GM15510 (cell line): ENCODE measurements around the gene DBNL.

ENCODE experiments used
- POLR2A ChIP-seq: IDR thresholded peaks from 3 replicates; pipeline ENCODE4 v1.6.1; 2011; ENCODE audit warnings: borderline replicate concordance; ENCODE audit not compliant: insufficient read length; ENCODE audit errors: extremely low read depth

Gene DBNL

DNA sequence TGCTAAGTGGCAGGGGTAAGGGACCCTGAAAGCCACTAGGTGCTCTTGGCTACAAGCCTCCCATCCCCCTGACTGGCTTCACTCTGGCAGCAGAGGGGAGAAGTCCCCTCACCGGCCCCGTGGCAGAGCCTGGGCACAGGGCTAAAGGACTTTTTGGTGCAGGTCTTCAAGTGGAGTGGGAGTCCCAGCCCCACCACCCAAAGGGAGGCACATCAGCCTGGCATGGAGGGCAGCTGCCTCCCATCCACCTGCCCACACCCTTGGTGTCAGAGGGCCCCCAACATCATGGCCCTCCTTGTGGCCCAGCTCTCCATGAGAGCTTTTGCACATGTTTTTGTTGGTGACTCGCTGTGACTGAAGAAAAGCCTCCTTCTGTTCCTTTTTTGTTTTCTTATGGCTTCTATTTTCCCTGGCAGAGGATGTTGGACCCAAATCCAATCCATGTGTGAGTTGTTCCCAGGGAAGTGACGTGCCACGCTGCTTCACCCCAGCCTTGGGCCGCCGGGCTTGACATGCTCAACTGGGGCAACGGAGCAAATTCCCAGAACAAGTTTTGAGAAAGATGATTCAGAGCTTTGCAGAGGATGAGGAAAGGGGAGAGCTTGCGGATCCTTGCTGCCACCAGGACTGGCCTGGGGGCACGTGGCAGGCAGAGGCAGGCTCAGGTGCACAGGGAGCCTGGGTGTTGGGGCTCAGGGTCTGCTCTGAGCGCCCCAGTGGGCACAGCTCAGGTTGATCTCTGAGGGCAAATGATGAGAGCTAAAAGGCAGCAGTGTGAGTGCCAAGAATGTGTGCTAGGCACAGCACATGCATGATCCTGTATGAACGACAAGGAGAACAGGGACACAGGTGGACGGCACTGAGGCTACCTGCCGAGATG lies 57.7 kb downstream of the DBNL start:
- no peak for TF ChIP-seq POLR2A

DNA sequence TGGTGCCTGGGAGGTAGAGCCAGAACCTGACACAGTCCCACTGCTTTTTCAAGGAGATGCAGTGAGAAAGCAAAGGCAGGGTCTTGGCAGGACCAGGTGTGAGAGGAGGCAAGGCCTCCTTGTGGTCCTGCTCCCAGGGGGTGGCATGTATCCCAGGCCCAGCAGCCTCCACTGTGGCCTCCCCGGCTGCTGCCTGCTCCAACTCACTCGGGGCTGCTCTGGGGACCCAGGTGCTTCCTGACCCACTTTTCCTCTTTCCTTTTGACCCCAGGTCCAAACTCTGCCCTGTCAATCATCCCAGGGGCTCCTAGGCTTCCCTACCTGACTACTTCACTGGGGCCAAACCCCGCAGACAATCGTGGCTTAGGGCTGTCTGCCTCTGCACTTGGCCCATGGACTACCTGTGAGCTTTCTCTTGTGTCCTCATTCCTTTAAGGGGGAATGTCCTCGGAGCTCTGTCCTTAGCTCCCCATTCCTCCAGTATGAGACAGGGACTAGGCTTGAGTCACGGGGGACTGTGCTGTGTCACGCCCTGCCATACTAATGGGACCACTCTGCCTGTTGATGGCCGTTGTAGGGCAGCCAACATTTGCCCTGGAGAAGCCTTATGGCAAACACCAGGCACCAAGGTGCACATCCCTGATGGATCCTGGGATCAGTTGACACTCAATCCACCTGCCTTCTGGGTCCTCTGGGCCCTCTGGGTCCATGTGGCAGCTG lies 58.5 kb downstream of the DBNL start:
- TF ChIP-seq POLR2A = no peak

DNA sequence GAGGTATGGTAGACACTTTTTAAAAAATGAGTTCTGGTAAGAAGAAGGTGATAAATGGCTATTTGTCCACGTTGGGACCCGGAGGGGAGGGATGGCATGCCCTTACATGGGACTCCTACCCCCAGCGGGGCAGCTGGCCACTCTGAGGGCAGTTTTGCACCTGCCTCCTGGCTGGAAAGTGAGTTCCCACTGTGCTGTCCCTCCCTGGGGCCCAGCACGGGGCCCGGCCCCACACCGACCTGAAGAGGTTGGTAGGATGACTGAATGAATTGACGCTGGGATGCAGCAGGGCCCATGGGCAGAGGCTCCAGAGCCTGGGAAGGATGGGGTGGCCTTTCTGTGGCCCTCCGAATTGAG lies 59.0 kb downstream of the DBNL start:
- TF ChIP-seq POLR2A = no peak

DNA sequence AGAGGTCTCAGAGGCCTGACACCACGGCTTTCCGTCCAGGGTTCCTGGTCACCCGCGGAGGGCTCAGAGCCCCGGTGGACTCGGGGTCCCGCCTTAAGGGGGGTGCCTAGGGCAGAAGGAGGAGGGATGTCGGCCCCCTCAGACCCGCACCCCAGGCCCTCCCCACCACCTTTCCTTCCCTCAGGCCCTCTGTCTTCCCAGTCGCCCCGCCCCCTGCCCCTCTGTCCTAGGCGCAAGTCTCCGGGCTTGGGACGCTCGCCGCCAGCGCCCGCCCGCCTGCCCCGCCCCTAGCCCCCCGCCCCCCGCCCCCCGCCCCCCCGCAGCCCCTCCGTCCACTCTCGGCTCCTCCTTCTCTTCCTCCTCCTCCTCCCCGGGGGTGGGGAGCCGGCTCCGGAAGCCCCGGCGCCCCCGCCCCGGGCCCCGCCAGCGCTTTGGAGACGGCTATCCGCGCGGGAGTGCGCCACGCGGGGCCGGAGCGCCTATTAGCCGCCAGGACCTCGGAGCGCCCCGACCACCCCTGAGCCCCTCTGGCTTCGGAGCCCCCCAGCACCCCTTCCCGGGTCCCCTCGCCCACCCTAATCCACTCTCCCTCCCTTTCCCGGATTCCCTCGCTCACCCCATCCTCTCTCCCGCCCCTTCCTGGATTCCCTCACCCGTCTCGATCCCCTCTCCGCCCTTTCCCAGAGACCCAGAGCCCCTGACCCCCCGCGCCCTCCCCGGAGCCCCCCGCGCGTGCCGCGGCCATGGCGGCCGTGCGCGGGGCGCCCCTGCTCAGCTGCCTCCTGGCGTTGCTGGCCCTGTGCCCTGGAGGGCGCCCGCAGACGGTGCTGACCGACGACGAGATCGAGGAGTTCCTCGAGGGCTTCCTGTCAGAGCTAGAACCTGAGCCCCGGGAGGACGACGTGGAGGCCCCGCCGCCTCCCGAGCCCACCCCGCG lies 59.7 kb downstream of the DBNL start, which contains the start of gene AEBP1:
Gene AEBP1, plus strand, starts transcription at position 423 of the 937 bp plus-strand sequence. Its CDS starts 321 bp downstream, at position 744.
- TF ChIP-seq POLR2A = no peak

DNA sequence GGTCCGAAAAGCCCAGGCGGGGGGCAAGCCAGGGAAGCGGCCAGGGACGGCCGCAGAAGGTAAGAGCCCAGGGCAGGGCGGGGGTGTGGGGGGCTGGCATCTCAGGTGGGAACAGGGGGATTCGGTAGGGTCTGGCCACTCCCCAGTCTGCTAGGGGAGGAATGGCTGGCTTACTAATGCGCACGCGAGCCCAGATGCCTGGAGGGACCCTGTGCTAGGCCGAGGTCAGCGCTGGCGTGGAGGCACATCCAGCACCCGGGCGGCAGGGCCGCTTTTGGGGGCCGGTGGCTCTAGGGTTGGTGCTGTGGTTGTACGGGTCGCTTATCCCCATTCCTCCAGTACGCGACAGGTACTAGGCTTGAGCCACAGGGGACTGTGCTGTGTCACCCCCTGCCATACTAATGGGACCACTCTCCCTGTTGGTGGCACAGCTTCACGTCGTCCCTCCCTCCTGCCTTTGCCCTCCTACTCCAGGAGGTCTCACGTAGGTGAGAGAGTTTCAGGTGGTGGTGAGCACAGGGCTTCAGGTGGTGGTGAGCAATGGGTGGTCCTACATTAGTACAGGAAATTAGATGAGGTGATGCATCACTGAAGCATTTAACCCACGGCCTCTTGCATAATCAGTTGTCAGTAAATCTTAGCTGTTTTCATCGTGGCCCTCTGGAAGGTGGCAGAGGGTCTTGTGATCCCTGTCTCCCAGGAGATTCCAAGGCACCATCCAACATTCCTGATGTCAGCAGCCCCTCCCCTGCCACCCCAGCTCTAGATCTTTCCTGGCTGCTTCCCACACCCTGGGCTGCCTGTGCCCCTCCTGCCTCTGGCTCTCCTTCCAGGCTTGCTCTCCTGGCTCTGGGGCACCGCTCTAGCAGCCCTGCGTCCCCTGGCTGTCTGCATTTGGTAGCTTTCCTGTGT lies 60.6 kb downstream of the DBNL start:
- TF ChIP-seq POLR2A = no peak

DNA sequence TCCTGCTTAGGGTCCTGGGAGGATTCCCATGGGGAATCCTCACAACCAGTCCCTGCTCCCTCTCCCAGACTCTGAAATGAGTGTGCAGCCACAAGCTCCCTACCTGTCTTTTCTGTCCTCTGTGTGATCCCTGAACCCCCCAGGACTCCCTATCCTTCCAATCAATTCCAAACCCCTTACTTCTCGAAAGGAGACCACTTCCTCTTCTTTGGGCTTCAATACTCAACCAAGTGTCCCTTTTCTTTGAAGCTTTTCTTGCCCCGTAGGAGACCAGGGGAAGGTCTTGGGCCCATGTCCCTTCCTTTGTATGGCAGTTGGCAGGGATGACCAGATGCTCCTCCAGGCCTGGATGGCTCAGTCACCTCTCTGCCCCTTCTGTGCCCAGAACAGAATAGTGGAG lies 61.3 kb downstream of the DBNL start:
- TF ChIP-seq POLR2A = no peak

DNA sequence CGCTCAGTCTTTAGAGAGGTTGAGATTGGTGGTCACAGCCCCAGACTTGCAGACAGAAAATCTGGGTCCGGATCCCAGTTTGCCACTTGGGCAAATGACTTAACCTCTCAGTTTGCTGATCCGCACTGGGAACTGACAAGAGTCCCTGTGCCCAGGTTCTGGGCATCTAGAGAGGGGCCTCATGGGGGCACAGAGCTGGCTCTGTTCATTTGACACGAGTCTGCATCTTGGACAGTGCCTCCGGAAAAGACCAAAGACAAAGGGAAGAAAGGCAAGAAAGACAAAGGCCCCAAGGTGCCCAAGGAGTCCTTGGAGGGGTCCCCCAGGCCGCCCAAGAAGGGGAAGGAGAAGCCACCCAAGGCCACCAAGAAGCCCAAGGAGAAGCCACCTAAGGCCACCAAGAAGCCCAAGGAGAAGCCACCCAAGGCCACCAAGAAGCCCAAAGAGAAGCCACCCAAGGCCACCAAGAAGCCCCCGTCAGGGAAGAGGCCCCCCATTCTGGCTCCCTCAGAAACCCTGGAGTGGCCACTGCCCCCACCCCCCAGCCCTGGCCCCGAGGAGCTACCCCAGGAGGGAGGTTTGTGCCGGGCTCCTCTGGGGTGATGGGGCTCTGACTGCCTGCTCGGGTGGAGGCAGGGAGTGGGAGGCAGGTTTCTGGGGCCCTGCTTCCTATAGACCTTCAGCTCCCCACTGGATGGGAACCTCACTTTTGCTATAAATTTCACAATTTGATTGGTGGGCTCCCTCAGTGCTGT lies 62.0 kb downstream of the DBNL start:
- TF ChIP-seq POLR2A = no peak

DNA sequence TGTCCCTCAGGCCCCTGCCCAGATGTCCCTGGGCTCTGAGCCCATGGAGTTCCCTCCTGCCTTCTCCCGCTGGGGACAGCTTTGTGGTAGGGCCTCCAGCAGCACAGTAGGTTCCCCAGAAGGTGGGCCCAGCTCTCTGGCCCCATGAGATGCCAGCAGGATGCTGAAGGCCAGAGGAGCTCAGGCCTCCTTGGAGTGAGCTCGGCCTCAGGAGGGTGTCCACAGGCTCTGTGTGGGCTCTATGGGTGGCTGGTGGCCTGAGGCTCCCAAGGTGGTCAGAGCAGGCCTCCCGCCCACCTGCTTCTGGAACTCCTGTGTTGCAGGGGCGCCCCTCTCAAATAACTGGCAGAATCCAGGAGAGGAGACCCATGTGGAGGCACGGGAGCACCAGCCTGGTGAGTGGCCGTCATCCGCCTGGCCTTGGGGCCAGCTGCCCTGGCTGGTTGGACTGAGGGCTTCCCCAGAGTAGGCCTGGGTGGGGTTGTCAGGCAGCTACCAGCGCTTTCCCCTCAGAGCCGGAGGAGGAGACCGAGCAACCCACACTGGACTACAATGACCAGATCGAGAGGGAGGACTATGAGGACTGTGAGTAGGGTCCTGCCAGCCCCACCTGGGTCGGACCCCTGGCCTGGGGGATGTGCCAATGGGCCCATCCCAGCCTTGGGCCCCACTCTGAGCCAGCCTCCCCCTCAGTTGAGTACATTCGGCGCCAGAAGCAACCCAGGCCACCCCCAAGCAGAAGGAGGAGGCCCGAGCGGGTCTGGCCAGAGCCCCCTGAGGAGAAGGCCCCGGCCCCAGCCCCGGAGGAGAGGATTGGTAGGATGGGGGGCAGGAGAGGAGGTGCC lies 62.8 kb downstream of the DBNL start:
- TF ChIP-seq POLR2A = no peak

DNA sequence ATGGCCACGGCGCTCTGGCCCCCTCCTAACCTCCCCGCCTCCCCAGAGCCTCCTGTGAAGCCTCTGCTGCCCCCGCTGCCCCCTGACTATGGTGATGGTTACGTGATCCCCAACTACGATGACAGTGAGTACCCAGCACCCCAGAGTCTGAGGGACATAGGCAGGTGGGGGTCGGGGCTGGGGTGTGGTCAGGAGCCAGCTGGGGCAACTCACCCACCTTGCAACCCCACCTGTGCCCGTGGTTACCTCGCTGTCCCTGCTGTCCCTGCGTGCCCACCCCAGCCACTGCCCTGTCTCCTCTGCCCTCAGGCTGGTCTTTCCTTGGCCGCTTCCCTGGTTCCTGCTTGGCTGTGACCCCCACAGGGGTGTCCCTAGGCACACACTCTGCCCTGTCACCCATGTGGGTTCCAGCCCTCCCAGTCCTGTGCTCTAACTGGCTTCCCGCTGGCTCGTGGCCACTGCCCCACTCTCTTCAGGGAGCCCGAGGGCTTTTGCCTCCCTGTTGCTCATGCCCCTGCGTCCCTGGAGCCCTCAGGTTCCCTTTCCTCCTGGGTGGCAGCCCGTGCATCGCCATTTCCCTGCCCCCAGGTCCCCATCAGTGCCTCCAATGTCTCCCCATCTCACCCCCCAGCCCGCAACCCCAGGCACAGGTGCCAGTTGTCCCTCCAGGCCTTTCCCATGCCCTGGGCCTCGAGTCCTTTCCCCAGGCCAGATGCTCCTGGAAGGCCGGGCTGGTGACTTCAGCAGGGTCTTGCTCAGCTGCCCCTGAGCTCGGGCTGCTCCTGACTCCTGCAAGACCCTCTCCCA lies 63.7 kb downstream of the DBNL start:
- no peak for TF ChIP-seq POLR2A

DNA sequence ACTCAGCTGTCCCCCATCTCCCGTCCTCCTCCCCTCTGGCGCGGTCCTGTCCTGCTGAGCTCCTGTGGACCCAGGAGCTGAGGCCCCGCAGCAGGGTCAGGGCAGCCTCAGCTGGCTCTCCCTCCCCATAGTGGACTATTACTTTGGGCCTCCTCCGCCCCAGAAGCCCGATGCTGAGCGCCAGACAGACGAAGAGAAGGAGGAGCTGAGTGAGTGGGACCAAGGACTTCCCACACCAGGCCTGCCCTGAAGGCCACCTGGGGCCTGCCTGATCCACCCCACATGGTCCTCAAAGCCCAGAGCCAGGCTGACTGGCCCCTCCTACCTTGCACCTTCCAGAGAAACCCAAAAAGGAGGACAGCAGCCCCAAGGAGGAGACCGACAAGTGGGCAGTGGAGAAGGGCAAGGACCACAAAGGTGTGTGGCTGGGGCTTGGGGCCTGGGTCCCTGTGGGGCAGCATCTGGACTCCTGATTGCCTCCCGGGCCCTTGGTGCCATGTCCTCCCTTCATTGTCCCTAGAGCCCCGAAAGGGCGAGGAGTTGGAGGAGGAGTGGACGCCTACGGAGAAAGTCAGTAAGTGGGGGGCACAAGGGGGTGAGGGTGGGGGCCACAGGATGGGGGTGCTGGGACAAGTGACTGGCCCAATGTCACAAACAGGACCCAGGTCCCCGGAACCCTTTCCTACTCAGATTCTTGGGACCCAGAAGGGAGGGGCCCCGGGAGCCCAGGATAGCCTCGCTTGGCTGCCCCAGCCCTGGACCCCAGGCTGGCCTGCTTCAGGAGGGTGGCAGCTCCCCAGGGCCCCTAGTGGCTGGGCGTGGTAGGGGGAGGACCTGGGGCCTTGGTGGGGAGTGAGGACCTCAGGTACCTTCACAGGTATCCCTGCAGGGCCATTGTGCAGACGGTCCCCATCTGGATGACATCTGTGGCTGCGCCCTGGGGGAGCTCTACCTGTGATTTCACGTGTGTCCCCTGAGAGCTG lies 64.6 kb downstream of the DBNL start:
- TF ChIP-seq POLR2A = no peak
